GM12865 (cell line): Measurements from ENCODE around the gene VAV3.

Source experiments
- DNase-seq: peaks from one replicate; pipeline ENCODE4 v3.0.0; 2010; ENCODE audit warnings: low read depth
- H3K4me3 ChIP-seq: 2 replicates; pipeline ENCODE4 v1.5.1; 2011; ENCODE audit warnings: mild to moderate bottlenecking, low read depth, low read length, control low read depth
- TF ChIP-seq, protein P1 (sequence below): IDR thresholded peaks from 2 replicates; pipeline ENCODE4 v1.5.1; 2011; ENCODE audit warnings: low read length, control low read depth, low read depth, inconsistent platforms; ENCODE audit not compliant: insufficient read depth; ENCODE audit errors: missing control alignments

Gene VAV3

DNA sequence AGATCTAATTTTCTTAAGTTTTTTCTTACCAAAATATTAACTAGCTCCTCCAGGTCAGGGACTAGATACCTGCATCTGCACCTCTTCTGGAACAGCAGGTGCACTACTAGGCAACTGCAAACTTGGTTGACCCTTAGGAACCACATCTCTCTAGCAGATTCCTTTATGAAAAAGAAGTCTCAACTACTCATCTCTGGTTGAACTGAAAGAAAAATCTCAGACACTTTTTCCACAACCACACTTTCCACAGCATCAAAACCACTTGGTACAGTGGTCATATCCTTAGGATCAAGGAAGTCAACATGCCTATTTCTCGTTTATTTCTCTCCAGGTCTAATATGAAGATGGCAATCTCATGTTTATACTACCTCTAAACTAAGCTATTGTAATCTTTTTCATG, 52.3 kb downstream of the VAV3 start:
- no peak for DNase-seq
- no peak overlapping the region for H3K4me3 ChIP-seq
- TF ChIP-seq, protein P1, sequence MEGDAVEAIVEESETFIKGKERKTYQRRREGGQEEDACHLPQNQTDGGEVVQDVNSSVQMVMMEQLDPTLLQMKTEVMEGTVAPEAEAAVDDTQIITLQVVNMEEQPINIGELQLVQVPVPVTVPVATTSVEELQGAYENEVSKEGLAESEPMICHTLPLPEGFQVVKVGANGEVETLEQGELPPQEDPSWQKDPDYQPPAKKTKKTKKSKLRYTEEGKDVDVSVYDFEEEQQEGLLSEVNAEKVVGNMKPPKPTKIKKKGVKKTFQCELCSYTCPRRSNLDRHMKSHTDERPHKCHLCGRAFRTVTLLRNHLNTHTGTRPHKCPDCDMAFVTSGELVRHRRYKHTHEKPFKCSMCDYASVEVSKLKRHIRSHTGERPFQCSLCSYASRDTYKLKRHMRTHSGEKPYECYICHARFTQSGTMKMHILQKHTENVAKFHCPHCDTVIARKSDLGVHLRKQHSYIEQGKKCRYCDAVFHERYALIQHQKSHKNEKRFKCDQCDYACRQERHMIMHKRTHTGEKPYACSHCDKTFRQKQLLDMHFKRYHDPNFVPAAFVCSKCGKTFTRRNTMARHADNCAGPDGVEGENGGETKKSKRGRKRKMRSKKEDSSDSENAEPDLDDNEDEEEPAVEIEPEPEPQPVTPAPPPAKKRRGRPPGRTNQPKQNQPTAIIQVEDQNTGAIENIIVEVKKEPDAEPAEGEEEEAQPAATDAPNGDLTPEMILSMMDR = no peak

DNA sequence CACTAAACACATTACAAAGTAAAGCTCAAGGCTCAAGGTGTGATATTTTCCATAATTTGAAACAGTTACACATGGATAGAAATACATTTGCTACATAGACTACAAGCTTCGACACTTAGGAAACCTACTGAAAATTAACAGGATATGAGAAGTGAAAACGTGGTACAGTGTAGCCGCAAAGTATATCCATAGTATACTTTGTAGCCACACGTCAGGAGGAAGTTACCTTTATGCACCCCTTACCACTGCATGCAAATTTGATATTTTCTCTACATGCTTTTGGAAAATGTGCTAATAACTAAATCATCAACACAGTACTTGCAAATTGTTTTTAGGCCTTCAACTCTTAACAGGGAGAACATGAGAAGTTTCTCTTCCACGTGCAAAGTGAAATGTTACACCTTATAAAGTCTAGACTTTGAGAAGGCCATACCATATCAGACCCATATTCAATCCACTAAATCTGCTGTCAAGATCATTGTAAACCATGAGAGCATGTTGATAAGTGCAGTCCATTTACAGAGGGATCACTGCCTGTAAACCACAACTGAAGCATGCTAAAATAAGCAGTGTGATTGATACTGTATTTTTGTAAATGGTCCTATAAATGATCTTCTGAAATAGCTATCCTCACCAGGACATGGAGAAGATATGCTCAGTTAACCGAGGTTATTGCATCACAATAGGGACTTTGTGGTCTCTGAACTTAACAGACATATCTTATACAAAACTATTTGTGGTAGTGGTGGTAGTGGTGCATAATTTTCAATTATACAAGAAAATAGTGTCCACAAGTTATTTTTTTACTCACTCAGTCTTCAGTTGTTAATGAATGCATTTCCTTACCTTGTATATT, 64.7 kb downstream of the VAV3 start:
- H3K4me3 ChIP-seq = no peak overlapping the region
- DNase-seq = no peak
- TF ChIP-seq, protein P1 = no peak

DNA sequence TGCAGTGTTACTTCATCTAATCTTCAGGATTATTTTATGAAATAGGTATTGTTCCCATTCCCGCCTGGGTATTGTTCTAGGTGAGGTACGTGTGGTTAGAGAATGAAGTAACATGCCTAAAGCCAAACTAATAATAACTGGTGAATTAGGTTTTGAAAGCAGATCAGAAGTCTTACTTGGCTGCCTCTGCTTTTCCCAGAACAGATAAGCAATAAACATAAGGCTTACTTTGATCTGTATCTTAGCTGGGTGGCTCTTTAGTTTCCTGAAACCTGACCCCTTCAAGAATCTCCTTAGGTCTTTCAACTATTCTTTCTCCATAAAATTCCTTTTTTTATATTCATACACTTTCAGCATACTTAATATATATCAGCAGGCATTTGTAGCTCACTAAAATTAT, 65.3 kb downstream of the VAV3 start:
- TF ChIP-seq, protein P1 = no peak
- no peak overlapping the region for H3K4me3 ChIP-seq
- DNase-seq = no peak

DNA sequence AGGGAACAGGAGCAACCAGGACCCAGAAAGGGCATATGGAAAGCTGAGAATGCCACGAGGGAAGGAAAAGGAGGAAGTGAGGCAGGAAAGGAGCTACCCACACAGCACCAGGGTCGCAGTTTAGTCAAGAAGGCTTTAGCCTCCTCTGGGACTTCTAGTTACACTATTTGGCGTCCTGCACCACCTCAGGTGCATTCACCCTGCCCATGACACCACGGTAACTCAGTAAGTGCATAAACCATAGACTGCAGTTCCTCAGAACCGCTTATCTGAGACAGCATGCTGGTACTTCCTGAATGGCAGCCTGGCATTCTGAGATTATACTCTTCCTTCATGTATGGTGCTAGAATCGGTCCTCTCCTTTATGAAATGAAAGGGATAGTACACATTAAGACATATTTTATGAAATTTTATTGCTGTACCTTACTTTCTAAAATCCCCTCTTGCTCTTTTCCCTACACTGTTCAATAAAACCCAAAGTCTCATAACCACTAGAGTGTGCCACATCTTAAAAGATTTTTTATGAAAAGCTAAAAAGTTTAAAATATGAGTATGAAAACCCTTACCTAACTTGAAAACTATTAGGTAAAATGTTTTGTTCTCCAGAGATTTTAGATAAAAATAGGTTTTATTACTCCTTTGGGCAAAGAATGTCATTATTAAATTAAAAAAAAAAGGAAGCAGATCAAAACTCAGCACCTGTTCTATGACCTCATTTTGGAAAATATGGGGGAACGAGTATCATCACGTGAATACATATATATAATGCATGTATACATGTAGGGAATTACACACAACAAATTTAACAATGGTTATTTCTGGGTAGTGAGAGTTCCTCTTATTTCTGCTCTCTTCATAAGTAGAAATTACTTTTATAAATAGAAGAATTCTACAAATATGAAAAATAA, 67.3 kb downstream of the VAV3 start:
- no peak overlapping the region for H3K4me3 ChIP-seq
- peak; percentile 29 for DNase-seq
- TF ChIP-seq, protein P1 = no peak

DNA sequence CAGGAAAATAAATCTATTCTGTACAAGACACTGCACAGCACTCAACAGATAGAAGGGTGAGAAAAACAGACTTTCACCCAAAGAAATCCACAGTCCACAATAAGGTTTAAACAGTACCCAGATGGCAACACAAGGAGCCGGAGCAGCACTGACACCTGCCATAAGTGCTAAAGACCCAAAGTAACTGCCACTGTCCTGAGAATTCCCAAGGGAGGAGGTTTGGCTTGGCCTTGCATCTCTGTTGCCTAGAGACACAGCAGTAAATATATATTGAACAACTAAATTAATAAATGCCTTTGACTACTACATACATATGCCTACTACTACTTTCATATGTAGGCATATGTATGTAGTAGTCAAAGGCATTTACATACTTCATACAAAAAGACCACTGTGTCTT, 68.0 kb downstream of the VAV3 start:
- DNase-seq = peak; percentile 30
- H3K4me3 ChIP-seq = no peak overlapping the region
- TF ChIP-seq, protein P1 = no peak

DNA sequence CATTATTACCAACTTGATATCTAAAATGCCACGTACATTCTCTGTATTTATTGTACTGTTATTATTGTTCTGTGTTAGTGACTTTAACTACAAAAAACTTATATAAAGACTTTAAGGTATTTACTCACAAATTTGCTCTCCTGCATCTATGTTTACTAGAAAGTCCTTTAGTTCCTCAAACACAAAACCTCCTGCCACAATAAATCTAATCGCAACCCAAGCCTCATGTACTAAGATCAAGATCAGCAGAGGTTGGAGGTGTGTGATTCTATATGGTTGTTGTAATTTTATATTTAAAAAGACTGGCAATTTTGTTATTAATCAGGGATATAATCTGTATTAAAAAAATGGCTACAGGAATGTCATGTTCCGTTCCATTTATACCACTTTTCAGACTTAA, 68.6 kb downstream of the VAV3 start:
- no peak for DNase-seq

More for the DNA sequence above, 68.6 kb downstream of the VAV3 start:
- no peak overlapping the region for H3K4me3 ChIP-seq
- TF ChIP-seq, protein P1 = no peak
